Measurements from ENCODE around the gene NANP. TPM values are rescaled to one million over a fixed set of nuclear protein-coding genes. Genes with fewer than 3 reads are reported as not detected.

NANP gene
- polyA plus RNA-seq, 2 of the 4 experiments (the other 2 are of a cell fraction): 11.2 to 11.4 TPM

DNA sequence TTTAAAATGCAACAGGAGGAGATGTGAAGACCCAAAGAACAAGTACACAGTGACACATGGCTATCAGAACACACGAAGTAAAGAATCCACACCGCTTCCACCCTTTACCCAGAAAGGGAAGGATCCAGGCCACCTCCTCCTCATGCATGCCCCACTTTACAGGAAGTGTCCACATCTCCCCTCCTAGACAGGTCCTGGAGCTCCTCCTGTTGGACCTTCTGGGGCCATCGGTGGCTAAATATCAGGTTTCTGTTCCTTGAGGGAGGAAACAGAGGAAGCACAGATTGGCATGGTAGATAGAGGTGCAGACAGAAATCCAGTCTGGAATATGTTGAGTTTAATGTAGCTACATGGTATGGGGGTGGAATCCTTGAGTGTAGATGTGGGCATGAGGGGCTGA, 49.4 kb downstream of the NANP start:
- 91% methylated on average over 3 of the region's 3 CpGs for WGBS (ENCODE audit: missing lambda C conversion rate)
- CTCF ChIA-PET: interaction anchor here (1.0 to 1.1 kb wide), 2 partner anchors 10 to 26 kb away, joined by 4 read pairs; no protein-coding TSS in a partner anchor
- peak; percentile 45 to 57; a peak in 3 of 5 replicates for TF ChIP-seq RAD21 (conservative IDR thresholded peaks at IDR 0.05 in 1 of 2, IDR thresholded peaks at IDR 0.05 in 1 of 2)
- peak; percentile 32; the same call in 1 of the 3 replicates for TF ChIP-seq SMC3 (IDR thresholded peaks at IDR 0.05)
- TF ChIP-seq, protein P1, sequence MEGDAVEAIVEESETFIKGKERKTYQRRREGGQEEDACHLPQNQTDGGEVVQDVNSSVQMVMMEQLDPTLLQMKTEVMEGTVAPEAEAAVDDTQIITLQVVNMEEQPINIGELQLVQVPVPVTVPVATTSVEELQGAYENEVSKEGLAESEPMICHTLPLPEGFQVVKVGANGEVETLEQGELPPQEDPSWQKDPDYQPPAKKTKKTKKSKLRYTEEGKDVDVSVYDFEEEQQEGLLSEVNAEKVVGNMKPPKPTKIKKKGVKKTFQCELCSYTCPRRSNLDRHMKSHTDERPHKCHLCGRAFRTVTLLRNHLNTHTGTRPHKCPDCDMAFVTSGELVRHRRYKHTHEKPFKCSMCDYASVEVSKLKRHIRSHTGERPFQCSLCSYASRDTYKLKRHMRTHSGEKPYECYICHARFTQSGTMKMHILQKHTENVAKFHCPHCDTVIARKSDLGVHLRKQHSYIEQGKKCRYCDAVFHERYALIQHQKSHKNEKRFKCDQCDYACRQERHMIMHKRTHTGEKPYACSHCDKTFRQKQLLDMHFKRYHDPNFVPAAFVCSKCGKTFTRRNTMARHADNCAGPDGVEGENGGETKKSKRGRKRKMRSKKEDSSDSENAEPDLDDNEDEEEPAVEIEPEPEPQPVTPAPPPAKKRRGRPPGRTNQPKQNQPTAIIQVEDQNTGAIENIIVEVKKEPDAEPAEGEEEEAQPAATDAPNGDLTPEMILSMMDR (IDR thresholded peaks at IDR 0.05): peak; percentile 24; the same call in 1 of the 3 replicates
- no peak for TF ChIP-seq JUN (IDR thresholded peaks at IDR 0.05)
- TF ChIP-seq, protein P2, sequence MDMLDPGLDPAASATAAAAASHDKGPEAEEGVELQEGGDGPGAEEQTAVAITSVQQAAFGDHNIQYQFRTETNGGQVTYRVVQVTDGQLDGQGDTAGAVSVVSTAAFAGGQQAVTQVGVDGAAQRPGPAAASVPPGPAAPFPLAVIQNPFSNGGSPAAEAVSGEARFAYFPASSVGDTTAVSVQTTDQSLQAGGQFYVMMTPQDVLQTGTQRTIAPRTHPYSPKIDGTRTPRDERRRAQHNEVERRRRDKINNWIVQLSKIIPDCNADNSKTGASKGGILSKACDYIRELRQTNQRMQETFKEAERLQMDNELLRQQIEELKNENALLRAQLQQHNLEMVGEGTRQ (IDR thresholded peaks at IDR 0.05): no peak
- Histone ChIP-seq H3K4me1 (peaks cover 17% of the 10 kb centered on the region; the same call in 2 of the 3 replicates), H3K27ac (no peak overlapping the region), H3K4me3 (no peak overlapping the region), H3K9me3 (no peaks in the 10 kb centered on the region), H3K4me2 (no peak overlapping the region)
- ATAC-seq: peak; percentile 56 to 68; a peak in 5 of 6 replicates
- DNase-seq (ENCODE audit: low read depth in 1 of 2, low spot score in 1 of 2): peak in 1 of 2 experiments; percentile 54
- POLR2A ChIA-PET: interaction anchor here (0.8 kb wide), 1 partner anchor 10 kb away, joined by 3 read pairs; the partner anchor contains the start of gene NINL
- no peak for FAIRE-seq

DNA sequence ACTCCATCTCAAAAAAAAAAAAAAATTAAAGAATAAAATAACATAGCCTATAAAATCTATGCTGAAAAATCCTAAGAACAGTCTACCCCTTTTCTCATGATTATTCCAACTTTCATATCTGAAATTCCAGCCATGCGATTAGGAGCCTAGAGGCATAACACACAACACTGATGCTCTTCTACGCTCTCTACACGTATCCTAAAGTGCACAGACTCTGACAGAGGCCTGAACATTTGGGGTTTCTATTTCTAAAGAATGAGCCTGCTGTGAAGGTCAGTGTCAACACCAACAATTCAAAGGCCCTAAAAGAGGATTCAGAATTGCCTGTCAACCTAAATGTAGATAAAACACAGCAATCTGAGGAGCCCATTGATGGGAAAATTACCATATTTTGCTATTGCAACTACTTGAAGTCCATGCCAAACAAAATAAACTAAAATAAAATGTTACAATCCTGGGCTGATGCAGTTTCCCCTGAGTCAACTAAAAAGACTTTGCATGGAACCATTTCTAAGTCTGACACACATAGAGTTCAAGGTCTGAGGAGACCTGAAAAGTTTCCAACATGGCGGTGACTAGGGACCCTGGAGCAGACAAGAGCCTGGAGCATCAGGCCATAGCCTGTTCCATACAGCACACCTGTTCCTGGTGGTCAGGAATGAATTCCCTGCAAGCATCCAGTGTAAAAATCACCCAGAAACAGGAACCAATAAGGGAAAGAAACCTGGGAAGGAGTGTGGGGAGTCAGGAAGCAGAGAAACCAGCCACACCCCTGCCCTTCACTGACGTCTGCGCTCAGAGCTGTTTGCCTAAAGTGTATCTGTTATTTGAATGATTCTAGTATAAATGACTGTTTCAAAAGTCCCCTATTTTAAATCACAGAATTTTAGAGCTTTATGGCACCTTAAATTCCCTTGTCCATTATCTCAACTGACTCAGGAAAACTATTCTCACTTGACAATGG, 50.2 kb downstream of the NANP start:
- Histone ChIP-seq H3K4me3 (no peak overlapping the region), H3K4me1 (0 out of 3 replicates have a peak, but pooled peaks cover 10% of the 10 kb centered on the region), H3K9me3 (no peaks in the 10 kb centered on the region), H3K4me2 (no peak overlapping the region), H3K27ac (no peak overlapping the region)
- ChIA-PET CTCF (interaction anchor here (1.1 kb wide), 1 partner anchor 11 kb away, joined by 4 read pairs; no protein-coding TSS in a partner anchor), POLR2A (interaction anchor here (0.8 kb wide), 1 partner anchor 11 kb away, joined by 3 read pairs; the partner anchor contains the start of gene NINL)
- ATAC-seq (no peak), DNase-seq (ENCODE audit: low read depth in 1 of 2, low spot score in 1 of 2) (no peak), FAIRE-seq (peak; percentile 68)
- TF ChIP-seq CEBPB (IDR thresholded peaks at IDR 0.05): no peak
- no peak for TF ChIP-seq EHF (CRISPR knock-in tag; IDR thresholded peaks at IDR 0.05)
- no peak for TF ChIP-seq POLR2AphosphoS2 (conservative IDR thresholded peaks at IDR 0.05; ENCODE audit: low read length)
- WGBS (ENCODE audit: missing lambda C conversion rate): 92% methylated on average over 6 of the region's 6 CpGs

DNA sequence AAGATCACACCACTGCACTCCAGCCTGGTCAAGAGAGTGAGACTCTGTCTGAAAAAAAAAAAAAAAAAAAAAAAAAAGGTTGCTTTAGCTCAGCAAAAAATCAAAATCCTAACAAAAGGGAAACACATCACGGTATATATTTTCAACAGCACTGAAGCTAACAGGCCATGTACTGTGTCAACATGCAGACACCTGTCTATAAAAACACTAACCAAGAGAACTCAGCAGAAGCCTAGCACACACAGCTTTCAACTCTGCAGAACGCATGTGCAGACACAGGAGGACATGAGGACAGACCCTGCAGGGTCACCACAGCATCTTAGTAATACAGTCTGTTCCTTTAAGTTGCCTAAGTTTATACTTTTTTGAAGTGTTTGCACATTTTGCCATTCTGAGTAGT, 52.0 kb downstream of the NANP start:
- H3K4me1 ChIP-seq: 0 out of 3 replicates have a peak, but pooled peaks cover 10% of the 10 kb centered on the region
- 87% methylated on average over 2 of the region's 2 CpGs for WGBS (ENCODE audit: missing lambda C conversion rate)
- CTCF ChIA-PET: interaction anchor here (0.5 kb wide), 1 partner anchor 32 kb away, joined by 3 read pairs; no protein-coding TSS in a partner anchor
- no peaks in the 10 kb centered on the region for H3K9me3 ChIP-seq
- POLR2A ChIA-PET: interaction anchor here (0.7 kb wide), 1 partner anchor 22 kb away, joined by 3 read pairs; no protein-coding TSS in a partner anchor
- TF ChIP-seq, protein P3, sequence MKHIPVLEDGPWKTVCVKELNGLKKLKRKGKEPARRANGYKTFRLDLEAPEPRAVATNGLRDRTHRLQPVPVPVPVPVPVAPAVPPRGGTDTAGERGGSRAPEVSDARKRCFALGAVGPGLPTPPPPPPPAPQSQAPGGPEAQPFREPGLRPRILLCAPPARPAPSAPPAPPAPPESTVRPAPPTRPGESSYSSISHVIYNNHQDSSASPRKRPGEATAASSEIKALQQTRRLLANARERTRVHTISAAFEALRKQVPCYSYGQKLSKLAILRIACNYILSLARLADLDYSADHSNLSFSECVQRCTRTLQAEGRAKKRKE (CRISPR knock-in tag; IDR thresholded peaks at IDR 0.05; ENCODE audit: low read depth): no peak
- TF ChIP-seq POLR2AphosphoS2 (conservative IDR thresholded peaks at IDR 0.05; ENCODE audit: low read length) (no peak), TFCP2L1 (CRISPR knock-in tag; IDR thresholded peaks at IDR 0.05) (no peak), FOXS1 (CRISPR knock-in tag; IDR thresholded peaks at IDR 0.05) (no peak), BHLHE40 (IDR thresholded peaks at IDR 0.05; ENCODE audit: low read depth, low read length) (no peak)
- H3K27ac ChIP-seq: no peak overlapping the region
- H3K4me2 ChIP-seq: no peak overlapping the region
- H3K4me3 ChIP-seq: no peak overlapping the region
- FAIRE-seq: no peak
- no peak; a peak in 1 of 6 replicates for ATAC-seq
- DNase-seq (ENCODE audit: low read depth in 1 of 2, low spot score in 1 of 2): no peak
